SK-N-MC (cell line): ENCODE data around the gene RALGAPA2.

Experiments
- DNase-seq: peaks from one replicate; pipeline ENCODE4 v3.0.0-alpha.2; 2011; ENCODE audit warnings: low read depth, low spot score
- H3K27ac ChIP-seq: fragments of 200-600 bp; sonication (generic); 2 replicates; pipeline ENCODE4 v1.5.1; 2016; ENCODE audit warnings: mixed run types
- H3K36me3 ChIP-seq: fragments of 200-600 bp; sonication (generic); 2 replicates; pipeline ENCODE4 v1.6.1; 2017; ENCODE audit warnings: antibody characterized with exemption, low read length, mixed read lengths; ENCODE audit not compliant: insufficient read depth
- H3K4me3 ChIP-seq: fragments of 200-600 bp; sonication (generic); 2 replicates; pipeline ENCODE4 v1.5.1; 2016
- H3K9ac ChIP-seq: fragments of 200-600 bp; sonication (generic); 2 replicates; pipeline ENCODE4 v1.8.0; 2017; ENCODE audit warnings: mixed run types, mixed read lengths; ENCODE audit not compliant: insufficient read length
- H3K9me3 ChIP-seq: fragments of 200-600 bp; sonication (generic); 2 replicates; pipeline ENCODE4 v1.6.1; 2017; ENCODE audit warnings: low read depth, mild to moderate bottlenecking, antibody characterized with exemption, low read length, moderate library complexity, mixed read lengths
- EZH2 ChIP-seq: fragments of 200-600 bp; sonication (generic); IDR thresholded peaks from one replicate; pipeline ENCODE4 v1.6.1; 2017; ENCODE audit warnings: antibody characterized with exemption
- FOXP2 ChIP-seq: optimal IDR thresholded peaks from 2 replicates; pipeline ENCODE3; 2011; ENCODE audit warnings: mild to moderate bottlenecking, moderate library complexity; ENCODE audit not compliant: insufficient read depth; ENCODE audit errors: extremely low read length, control extremely low read depth
- POLR2AphosphoS5 ChIP-seq: IDR thresholded peaks from 2 replicates; pipeline ENCODE4 v1.6.1; 2012; ENCODE audit warnings: mild to moderate bottlenecking, low read depth, low read length, borderline replicate concordance

The RALGAPA2 gene

GRCh38 chr20:20459726-20460125 is 252.7 kb downstream of the RALGAPA2 start:
- DNase-seq = no peak
- Histone ChIP-seq H3K27ac (no peak overlapping the region), H3K36me3 (no peaks in the 10 kb centered on the region), H3K4me3 (no peak overlapping the region), H3K9ac (no peak overlapping the region), H3K9me3 (no peaks in the 10 kb centered on the region)
- no peak for TF ChIP-seq FOXP2
- no peak for TF ChIP-seq POLR2AphosphoS5
- TF ChIP-seq EZH2 = no peak

DNA sequence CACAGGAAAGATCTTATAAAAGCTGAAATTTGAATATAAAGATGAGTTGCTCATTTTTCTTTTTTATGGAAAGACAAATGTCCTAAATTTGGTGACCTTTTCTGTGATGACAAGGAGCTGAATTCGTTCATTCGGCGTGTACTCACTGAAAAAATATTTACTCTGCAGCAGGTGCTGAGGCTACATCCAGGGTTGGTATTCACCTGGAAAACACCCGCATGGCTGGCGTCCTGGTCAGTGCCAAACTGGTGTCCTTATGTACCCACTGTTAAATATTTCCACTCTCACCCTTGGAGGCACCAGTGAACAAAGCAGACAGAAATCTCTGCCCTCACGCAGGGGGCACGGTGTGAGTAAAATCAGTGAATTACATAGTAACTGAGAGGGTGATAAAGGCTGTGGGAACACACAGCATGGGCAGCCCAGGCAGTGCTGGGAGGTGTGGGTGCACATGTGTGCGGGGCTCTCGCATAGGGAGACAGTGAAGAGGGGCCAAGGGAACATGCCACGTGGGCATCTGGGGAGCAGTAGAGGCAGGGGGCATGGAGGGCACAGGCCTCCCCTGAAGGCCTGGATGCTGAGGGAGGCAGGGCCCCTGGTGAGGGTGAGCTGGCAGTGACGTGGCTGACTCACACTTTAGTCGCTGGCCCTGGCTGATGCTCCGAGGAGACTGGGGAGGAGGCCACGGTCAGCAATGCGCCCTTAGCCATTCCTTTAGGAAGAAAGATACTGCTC is 254.9 kb downstream of the RALGAPA2 start:
- TF ChIP-seq EZH2 (no peak), POLR2AphosphoS5 (no peak), FOXP2 (no peak)
- Histone ChIP-seq H3K36me3 (no peaks in the 10 kb centered on the region), H3K9me3 (no peaks in the 10 kb centered on the region), H3K27ac (no peak overlapping the region), H3K9ac (no peak overlapping the region), H3K4me3 (no peak overlapping the region)
- DNase-seq = no peak

- Histone ChIP-seq H3K27ac (no peak overlapping the region), H3K9ac (no peak overlapping the region), H3K4me3 (no peak overlapping the region), H3K9me3 (no peaks in the 10 kb centered on the region), H3K36me3 (no peaks in the 10 kb centered on the region)
- DNase-seq = no peak
- TF ChIP-seq FOXP2 (no peak), EZH2 (no peak), POLR2AphosphoS5 (no peak)
Observed at GRCh38 chr20:20456741-20457140, 255.7 kb downstream of the RALGAPA2 start.

GRCh38 chr20:20455926-20456325 is 256.5 kb downstream of the RALGAPA2 start:
- Histone ChIP-seq H3K27ac (no peak overlapping the region), H3K4me3 (no peak overlapping the region), H3K36me3 (no peaks in the 10 kb centered on the region), H3K9me3 (no peaks in the 10 kb centered on the region), H3K9ac (no peak overlapping the region)
- no peak for DNase-seq
- TF ChIP-seq POLR2AphosphoS5 (no peak), FOXP2 (no peak), EZH2 (no peak)

DNA sequence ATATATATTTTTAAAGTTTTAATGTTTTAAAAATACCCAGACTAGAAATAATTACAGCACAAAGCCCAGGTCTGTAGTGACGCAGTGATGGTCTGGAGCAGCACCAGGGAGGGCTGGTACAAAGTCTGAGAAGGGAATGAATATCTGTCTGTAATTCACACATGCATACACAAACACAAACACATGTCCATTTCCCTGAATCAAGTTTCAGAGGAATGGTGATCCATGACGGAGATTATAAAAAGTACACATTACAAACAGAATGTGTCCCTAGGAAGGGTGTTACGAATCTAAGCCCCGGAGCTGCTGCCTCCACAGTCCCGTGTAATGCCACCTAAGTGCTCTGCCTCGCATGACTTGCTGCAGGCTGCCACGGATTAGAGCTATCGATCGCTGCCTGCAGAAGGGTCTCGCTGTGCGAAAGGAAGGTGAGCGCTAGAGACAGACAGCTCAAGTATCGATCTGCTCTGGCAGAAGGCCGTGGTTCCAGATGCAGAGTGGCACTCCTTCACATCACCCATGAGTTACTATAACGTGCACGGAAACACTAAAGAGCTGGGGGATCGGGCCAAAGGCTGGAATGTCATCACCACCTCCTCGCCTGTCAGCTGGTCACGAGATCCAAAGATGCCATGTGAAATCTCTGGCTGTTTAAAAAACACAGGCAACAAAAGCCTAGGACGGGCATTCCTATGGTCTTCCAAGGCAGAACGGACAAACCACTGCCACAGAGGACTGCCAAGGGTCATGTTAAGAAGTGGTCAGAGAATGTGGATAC is 257.4 kb downstream of the RALGAPA2 start:
- TF ChIP-seq POLR2AphosphoS5 (no peak), EZH2 (no peak), FOXP2 (no peak)
- DNase-seq = no peak
- H3K27ac ChIP-seq = no peak overlapping the region
- H3K9me3 ChIP-seq = no peaks in the 10 kb centered on the region
- H3K36me3 ChIP-seq = no peaks in the 10 kb centered on the region
- no peak overlapping the region for H3K9ac ChIP-seq
- H3K4me3 ChIP-seq = no peak overlapping the region

- H3K36me3 ChIP-seq = no peaks in the 10 kb centered on the region
- no peak overlapping the region for H3K9ac ChIP-seq
- H3K4me3 ChIP-seq = no peak overlapping the region
- TF ChIP-seq FOXP2 (no peak), POLR2AphosphoS5 (no peak), EZH2 (no peak)
- H3K27ac ChIP-seq = no peak overlapping the region
- DNase-seq = no peak
- no peaks in the 10 kb centered on the region for H3K9me3 ChIP-seq
Observed at GRCh38 chr20:20454367-20454766, 258.1 kb downstream of the RALGAPA2 start.

GRCh38 chr20:20452254-20452676 is 260.2 kb downstream of the RALGAPA2 start:
- no peak overlapping the region for H3K27ac ChIP-seq
- no peak for TF ChIP-seq POLR2AphosphoS5
- TF ChIP-seq EZH2 = no peak
- no peak for TF ChIP-seq FOXP2
- H3K4me3 ChIP-seq = no peak overlapping the region
- peak; percentile 18 for DNase-seq
- no peaks in the 10 kb centered on the region for H3K9me3 ChIP-seq
- H3K36me3 ChIP-seq = no peaks in the 10 kb centered on the region
- H3K9ac ChIP-seq = no peak overlapping the region

DNA sequence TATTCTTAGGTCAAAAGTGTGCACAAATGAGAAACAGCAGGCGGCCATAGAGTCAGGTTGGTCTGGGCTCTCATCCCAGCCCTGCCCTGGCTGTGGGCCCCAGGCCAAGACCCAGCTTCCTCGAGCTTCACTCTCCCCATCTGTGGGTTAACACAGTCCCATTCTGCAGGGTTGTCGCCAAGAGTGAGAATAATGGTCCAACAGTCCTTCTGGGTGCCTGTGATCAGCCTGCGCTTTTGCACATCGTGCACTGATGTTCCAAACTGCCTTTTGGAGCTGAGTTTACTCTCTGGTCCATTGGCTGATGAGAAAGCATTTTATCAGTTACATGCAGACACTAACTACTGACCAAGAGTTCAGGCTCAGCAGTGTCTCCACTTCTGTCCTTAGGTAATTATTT is 261.9 kb downstream of the RALGAPA2 start:
- H3K36me3 ChIP-seq = no peaks in the 10 kb centered on the region
- DNase-seq = no peak
- TF ChIP-seq POLR2AphosphoS5 (no peak), EZH2 (no peak), FOXP2 (no peak)

More for the DNA sequence above, 261.9 kb downstream of the RALGAPA2 start:
- Histone ChIP-seq H3K27ac (no peak overlapping the region), H3K9me3 (no peaks in the 10 kb centered on the region), H3K4me3 (no peak overlapping the region), H3K9ac (no peak overlapping the region)
